ENCODE measurements around the gene HLA-DQA1.
"Not testable (repeated sequence)": the region's sequence is repeated elsewhere in the genome, so short reads cannot be mapped to it uniquely, and the experiment has no call there.

Gene HLA-DQA1

GRCh38 chr6:32621372-32621771 is 15.8 kb upstream of the HLA-DQA1 start:
- DNase-seq (ENCODE audit: low read depth), result no peak
- H3K4me3 ChIP-seq (ENCODE audit: low read depth, low read length), result no peak overlapping the region; the same call in 1 of the 2 replicates
- no peak for TF ChIP-seq CTCF (IDR thresholded peaks at IDR 0.05; ENCODE audit: low read depth, low read length, missing control alignments)

- peak overlapping the region; percentile 16; the same call in 1 of the 2 replicates for H3K4me3 ChIP-seq (ENCODE audit: low read depth, low read length)
- DNase-seq (ENCODE audit: low read depth), result peak; percentile 92
- peak; percentile 61 for TF ChIP-seq CTCF (IDR thresholded peaks at IDR 0.05; ENCODE audit: low read depth, low read length, missing control alignments)
Measured at GRCh38 chr6:32622545-32623401, 14.4 kb upstream of the HLA-DQA1 start.

GRCh38 chr6:32623693-32624092 is 13.5 kb upstream of the HLA-DQA1 start:
- DNase-seq (ENCODE audit: low read depth), result no peak
- TF ChIP-seq CTCF (IDR thresholded peaks at IDR 0.05; ENCODE audit: low read depth, low read length, missing control alignments), result no peak
- no peak overlapping the region; the same call in 1 of the 2 replicates for H3K4me3 ChIP-seq (ENCODE audit: low read depth, low read length)

GRCh38 chr6:32624565-32624964 is 12.6 kb upstream of the HLA-DQA1 start:
- no peak for DNase-seq (ENCODE audit: low read depth)
- H3K4me3 ChIP-seq (ENCODE audit: low read depth, low read length), result no peak overlapping the region
- TF ChIP-seq CTCF (IDR thresholded peaks at IDR 0.05; ENCODE audit: low read depth, low read length, missing control alignments), result no peak

- no peak overlapping the region for H3K4me3 ChIP-seq (ENCODE audit: low read depth, low read length)
- TF ChIP-seq CTCF (IDR thresholded peaks at IDR 0.05; ENCODE audit: low read depth, low read length, missing control alignments), result no peak
- DNase-seq (ENCODE audit: low read depth), result no peak
Measured at GRCh38 chr6:32625137-32625536, 12.1 kb upstream of the HLA-DQA1 start.

- DNase-seq (ENCODE audit: low read depth), result no peak
- no peak overlapping the region for H3K4me3 ChIP-seq (ENCODE audit: low read depth, low read length)
- no peak for TF ChIP-seq CTCF (IDR thresholded peaks at IDR 0.05; ENCODE audit: low read depth, low read length, missing control alignments)
Measured at GRCh38 chr6:32627249-32627648, 10.0 kb upstream of the HLA-DQA1 start.

GRCh38 chr6:32627831-32628230 is 9.4 kb upstream of the HLA-DQA1 start:
- peak overlapping the region; percentile 21; the same call in 1 of the 2 replicates for H3K4me3 ChIP-seq (ENCODE audit: low read depth, low read length)
- TF ChIP-seq CTCF (IDR thresholded peaks at IDR 0.05; ENCODE audit: low read depth, low read length, missing control alignments), result no peak
- no peak for DNase-seq (ENCODE audit: low read depth)

- H3K4me3 ChIP-seq (ENCODE audit: low read depth, low read length); DNase-seq (ENCODE audit: low read depth): not testable (repeated sequence)
Measured at GRCh38 chr6:32629793-32630192, 7.4 kb upstream of the HLA-DQA1 start.
